GM11168 (cell line): ENCODE results near the gene TMEM89.

Experiments used
- in situ Hi-C: fragments of 300-500 bp; cut with MboI; formaldehyde crosslinking; loops from one replicate; pipeline ENCODE4 v1.12.0; 2022; ENCODE audit warnings: low sequenced_read_pairs; ENCODE audit not compliant: unreplicated experiment

Gene TMEM89

DNA sequence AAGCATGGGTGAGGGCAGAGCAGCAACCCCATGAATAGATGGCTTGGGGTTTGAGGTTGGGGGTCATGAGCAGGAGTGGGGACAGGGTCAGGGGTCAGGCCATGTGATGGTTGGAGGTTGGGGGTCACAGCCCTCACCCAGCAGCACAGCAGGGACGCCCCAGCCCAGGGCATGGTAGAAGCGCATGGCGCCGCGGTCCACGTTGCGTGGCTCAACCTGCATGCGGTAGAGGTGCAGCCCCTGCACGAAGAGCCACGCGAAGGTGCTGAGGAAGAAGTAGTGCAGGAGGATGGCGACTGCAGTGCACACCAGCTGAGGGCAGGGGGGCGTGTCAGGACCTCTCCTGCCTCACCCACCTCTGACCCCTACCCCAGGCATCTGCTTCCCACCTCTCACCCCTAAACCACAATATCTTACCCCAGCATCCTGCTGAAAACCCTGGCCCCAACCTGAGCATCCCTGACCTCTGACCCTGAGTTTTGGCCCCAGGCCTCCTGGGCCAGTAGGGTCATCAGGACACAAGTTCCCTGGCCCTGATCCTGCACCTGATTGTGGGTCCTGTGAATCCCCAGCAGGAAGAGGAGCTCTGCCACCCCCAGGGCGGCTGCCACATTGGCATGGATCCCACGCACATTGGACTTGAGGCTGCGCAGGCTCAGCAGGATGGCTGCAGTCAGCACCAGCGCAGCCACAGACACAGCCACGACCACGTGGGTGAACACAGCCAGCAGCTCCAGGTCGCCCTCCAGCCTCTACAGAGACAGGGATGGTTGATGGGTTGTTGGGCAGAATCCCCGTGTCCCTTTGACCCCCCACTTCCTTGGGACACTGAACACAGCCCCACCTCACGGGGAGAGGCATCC lies 23.6 kb upstream of the TMEM89 start:
- in situ Hi-C loops, result no loop called here

- in situ Hi-C loops, result no loop called here
These were observed 21.0 kb upstream of the TMEM89 start for GRCh38 chr3:48642605-48643004.

GRCh38 chr3:48641396-48641795 lies 19.8 kb upstream of the TMEM89 start:
- in situ Hi-C loops, result no loop called here

- in situ Hi-C loops, result no loop called here
These were observed 18.5 kb upstream of the TMEM89 start for GRCh38 chr3:48639944-48640606.

DNA sequence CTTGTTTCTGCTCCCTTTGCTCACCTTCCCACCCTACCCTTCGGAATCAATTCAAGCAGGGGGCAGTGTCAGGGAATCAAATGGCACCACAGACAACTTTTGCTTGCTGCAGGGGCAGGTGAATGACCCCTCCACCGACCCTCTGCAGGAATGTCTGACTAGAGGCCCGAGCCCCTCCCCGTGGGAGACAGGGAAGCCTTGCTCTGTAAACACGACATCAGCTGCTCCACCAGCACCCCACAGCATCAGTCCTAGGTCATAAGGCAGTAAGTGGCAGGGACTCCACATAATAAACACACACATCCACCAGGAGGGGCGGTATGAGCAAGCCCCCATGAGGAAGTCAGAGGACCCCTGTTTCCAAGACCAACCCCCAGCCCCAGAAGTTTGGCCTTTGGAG lies 15.7 kb upstream of the TMEM89 start:
- in situ Hi-C loops, result no loop called here

- in situ Hi-C loops, result no loop called here
These were observed 14.6 kb upstream of the TMEM89 start for GRCh38 chr3:48636149-48636655.

- in situ Hi-C loops, result no loop called here
These were observed 13.9 kb upstream of the TMEM89 start, which contains the start of gene SLC26A6 for GRCh38 chr3:48635222-48636021. Gene SLC26A6, minus strand, starts transcription at chr3:48635461. Its CDS starts 68 bp downstream, at chr3:48635393.

- in situ Hi-C loops, result no loop called here
These were observed 13.2 kb upstream of the TMEM89 start for GRCh38 chr3:48634661-48635221.

DNA sequence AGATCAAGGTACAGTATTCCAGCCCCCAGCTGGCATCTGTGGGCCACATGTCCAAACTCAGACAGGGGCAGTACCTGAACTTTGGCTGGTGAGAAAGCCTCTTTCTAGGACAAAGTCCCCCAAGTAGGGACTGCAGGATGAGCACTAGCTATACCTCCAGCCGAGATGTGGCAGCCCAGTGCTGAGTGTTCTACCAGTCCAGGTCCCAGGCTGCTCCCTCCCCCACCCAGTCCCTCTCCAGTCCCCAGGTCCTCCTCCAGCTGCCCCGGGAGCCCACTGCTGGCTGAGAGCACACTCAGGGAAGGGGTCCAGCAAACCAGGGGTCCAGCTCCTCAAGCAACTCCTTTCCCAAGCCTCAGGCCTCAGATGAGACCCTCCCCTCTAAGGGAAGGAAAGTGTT lies 12.2 kb upstream of the TMEM89 start:
- in situ Hi-C loops, result no loop called here

DNA sequence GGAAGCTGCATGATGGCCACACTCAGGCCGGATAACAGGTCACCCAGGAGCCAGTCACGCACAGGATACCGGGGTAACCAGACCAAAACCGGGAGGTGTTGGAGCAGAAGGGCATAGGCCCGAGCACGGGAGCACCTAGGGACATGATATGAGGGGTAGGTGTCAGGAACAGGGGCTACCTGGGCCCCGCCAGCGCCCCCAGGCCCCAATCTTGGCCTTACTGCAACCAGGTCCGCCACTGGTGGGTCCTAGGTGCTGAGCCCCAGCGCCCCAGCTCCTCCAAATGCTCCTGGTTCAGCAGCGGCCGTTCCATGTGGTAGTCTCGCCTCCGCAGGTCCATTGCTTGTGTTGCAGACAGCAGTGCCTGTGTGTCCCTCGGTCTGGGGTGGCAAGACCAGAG lies 11.7 kb upstream of the TMEM89 start:
- in situ Hi-C loops, result no loop called here

DNA sequence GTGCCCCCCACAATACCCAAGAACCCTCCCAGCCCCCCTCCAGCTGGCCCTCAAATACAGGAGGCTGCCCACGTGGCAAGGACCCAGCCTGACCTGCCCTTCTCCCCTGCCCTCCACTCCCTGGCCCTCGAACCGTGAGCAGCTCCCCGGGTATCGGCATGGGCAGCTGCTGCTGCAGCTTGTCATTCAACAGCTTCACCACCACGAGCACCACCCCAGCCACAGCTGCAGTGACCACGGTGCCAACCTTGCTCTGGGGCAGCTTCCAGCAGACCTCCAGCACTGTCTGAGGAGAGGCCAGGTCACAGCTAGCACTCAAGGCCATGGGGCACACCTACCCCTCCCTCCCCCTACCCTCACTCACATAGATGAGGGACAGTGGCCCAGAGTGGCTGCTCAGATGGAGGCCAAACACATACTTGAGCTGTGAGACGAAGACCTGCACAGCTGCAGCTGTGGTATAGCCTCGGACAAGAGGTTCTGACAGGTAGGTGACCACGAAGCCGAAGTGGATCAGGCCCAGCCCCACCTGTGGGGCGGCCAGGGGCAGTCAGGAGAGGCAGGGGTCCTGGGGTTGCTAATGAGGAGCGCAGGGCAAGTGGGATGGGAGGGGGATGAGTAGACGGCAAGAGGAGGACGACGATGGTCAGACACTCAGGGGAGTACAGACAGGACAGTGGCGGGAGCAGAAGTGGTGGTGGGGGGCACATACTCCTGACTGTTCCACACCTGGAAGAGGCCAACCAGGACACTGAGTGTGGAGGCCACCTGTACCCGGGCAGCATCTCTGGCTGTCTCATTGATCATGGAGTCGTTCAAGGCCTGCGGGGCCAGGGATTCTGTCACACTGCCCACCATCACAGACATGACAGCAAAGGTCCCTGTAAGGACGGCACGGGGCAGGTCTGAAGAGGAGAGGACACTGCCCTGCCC lies 10.2 kb upstream of the TMEM89 start:
- in situ Hi-C loops, result no loop called here

DNA sequence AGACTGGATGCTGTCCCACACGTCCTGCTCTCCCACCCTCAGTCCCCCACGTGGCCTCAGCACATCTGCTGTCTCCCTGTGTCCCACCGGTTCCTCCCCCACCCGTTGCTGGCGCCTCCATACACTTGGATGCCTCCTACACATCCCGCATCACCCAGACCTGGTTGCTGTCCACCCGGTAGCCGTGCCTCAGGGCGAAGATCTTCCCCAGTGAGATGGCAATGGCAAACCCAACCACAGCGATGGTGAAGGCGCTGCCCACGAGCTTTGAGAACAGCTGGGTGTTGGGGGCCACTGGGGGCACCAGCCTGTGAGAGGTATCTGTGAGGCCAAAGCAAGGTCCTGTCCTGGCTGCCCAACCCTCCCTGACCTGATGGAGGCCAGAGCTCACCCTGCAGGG lies 9.3 kb upstream of the TMEM89 start:
- in situ Hi-C loops, result no loop called here

DNA sequence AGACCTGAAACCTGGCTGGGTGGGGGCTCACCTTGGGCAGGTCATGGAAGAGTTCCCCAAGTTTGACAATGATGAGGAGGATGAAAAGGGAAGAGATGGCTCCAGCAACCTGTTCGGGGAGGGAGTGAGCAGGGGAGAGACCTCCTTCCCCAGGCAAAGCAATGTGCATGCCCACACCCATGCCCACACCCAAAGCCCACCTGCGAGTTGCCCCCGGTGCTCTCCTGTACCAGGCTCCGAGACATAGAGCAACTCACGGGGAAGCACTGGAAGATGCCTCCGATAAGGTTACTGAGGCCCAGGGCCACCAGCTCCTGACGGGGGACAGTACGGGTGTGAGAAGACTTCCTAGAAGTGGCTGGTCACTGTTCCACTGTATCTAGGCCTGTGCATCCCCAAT lies 8.8 kb upstream of the TMEM89 start:
- in situ Hi-C loops, result no loop called here

DNA sequence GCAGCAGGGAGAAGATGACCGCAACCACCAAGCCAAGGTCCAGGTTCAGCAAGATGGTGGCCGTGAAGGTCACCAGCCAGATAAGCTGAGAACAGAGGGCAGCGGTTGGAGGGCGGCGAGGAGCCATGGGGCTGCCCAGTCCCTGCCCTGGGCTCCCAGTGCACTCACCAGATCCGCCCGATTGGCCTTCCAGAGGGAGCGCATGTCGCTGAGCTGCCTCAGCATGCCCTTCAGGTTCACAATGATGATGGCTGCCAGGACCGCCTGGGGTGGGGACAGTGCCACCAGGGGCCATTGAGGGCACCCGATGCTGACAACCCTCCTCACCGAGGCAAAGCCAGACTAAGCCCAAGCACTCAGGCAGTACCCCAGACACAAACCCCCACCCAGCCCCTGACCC lies 8.3 kb upstream of the TMEM89 start:
- in situ Hi-C loops, result no loop called here

- in situ Hi-C loops, result no loop called here
These were observed 6.9 kb upstream of the TMEM89 start for GRCh38 chr3:48628277-48629017.

DNA sequence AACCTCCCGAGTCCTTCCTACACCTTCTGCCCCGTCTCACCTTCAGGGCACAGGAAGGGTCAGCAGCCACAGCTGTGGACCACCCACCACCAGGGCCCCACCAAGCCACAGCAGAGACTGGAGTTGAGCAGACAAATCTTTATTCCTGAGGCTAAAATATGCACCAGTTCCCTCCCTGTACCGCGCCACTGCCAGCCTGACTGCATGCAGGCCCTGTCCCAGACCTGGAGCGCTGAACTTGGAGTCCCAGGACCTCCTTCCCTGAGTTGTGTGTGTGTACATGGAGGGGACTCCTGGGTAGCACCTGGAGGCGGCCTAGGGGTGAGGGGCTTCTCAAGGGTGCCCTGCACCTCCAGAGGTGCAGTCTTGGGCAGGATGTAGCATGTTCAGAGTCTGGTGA lies 4.0 kb upstream of the TMEM89 start:
- in situ Hi-C loops, result no loop called here

GRCh38 chr3:48624767-48625166 lies 3.2 kb upstream of the TMEM89 start:
- in situ Hi-C loops, result no loop called here

DNA sequence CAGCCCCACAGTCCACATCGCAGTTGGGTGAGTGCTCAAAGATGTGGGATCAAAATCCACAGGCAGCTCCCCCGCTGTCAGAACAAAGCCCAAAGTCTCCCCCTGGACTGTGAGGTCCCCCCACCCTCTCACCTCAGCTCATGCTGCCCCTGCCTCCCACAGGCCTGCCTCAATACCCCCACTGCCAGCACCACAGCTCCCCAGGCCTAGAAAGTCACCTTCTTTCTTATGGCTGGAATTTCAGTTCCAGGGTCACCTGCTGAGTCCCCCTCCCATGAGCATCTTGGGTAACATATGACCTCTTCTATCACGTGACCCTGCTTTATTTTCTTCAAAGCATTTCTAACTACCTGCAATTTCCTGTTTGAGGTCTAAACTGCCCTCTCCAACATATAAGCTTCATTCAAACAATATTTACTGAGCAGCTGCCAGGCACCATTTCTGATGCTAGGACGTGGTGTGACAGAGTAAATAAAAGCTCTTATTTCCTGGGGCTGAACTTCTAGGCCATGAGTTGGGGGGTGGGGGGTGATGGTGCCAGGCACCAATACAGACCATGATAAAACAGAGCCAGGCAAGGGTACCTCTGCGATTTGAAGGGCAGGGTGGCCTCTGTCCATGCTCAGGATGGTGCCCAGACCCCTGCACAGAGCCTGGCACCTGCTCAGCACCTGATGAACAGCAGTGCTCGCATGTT lies 2.4 kb upstream of the TMEM89 start:
- in situ Hi-C loops, result no loop called here
